K562 (cell line): ENCODE results near the gene HES6. TPM values are rescaled to one million over a fixed set of nuclear protein-coding genes. Genes with fewer than 3 reads are reported as not detected.

Experiments used
- ATAC-seq: fragments of 200-7000 bp; cut with Tn5 transposase; 3 replicates; pipeline ENCODE4 v1.9.1; 2020; ENCODE audit warnings: moderate library complexity
- BruUV-seq: library from RNA; stranded (reverse); fragments of 400-500 nt; replicated peaks from 2 replicates; lab custom pipeline; 2021; lab: Mats Ljungman, UMichigan
- CTCF ChIA-PET: fragments of 300-600 bp; formaldehyde crosslinking; extraction: SDS; loops from one replicate; lab custom pipeline; 2021; ENCODE audit warnings: low intra/inter-chr PET ratio; lab: Yijun Ruan, JAX
- POLR2A ChIA-PET: fragments of 300-600, 350-650 bp; sonication (Branson Sonifier 250); formaldehyde crosslinking; extraction: SDS; loops from one replicate; lab custom pipeline; 2021; ENCODE audit warnings: antibody characterized with exemption, inconsistent platforms; lab: Yijun Ruan, JAX
- DNase-seq, 4 experiments: peaks; one replicate each; pipeline versions ENCODE4 v3.0.0 to v3.0.0-alpha.2; 2011 to 2018; ENCODE audit warnings: low spot score in 3 of 4, mixed read lengths in 3 of 4; ENCODE audit errors: extremely low read depth in 1 of 4
- FAIRE-seq: peaks from 2 replicates; lab custom pipeline; 2011; peaks lifted over from hg19 to GRCh38; lab: Jason Lieb, UNC
- H2AFZ ChIP-seq: 2 replicates; pipeline ENCODE4 v1.6.0; 2011; ENCODE audit warnings: low read depth, low read length, control low read depth, inconsistent platforms
- H3K27ac ChIP-seq: fragments of 200-600 bp; 3 replicates; pipeline ENCODE4 v1.8.0; 2011; ENCODE audit warnings: low read depth, mild to moderate bottlenecking, control low read depth, inconsistent platforms, low read length, moderate library complexity, mixed read lengths; ENCODE audit errors: extremely low read depth
- H3K27me3 ChIP-seq, 2 experiments: fragments of 300-600 bp in 1 of 2; 2 replicates in 1 of 2; 3 replicates in 1 of 2; pipeline versions ENCODE4 v1.6.0 to v1.8.0; 2011; ENCODE audit warnings: inconsistent platforms in 2 of 2, low read length in 2 of 2, mild to moderate bottlenecking in 1 of 2, mixed read lengths in 1 of 2, moderate library complexity in 1 of 2; ENCODE audit not compliant: control insufficient read depth in 2 of 2, insufficient read depth in 2 of 2
- H3K36me3 ChIP-seq: fragments of 300-600 bp; 3 replicates; pipeline ENCODE4 v1.8.0; 2011; ENCODE audit warnings: mild to moderate bottlenecking, low read length, inconsistent platforms; ENCODE audit not compliant: control insufficient read depth, insufficient read depth
- H3K4me1 ChIP-seq, 2 experiments: fragments of 200-600 bp in 1 of 2; replicated peaks in 1 of 2; 2 replicates in 1 of 2; 3 replicates in 1 of 2; pipeline versions ENCODE4 v1.5.1 to v1.8.0; 2011; ENCODE audit warnings: inconsistent platforms in 2 of 2, low read length in 2 of 2, mild to moderate bottlenecking in 1 of 2, mixed read lengths in 1 of 2, moderate library complexity in 1 of 2; ENCODE audit not compliant: control insufficient read depth in 2 of 2, insufficient read depth in 2 of 2
- H3K4me2 ChIP-seq: 2 replicates; pipeline ENCODE4 v1.6.1; 2011; ENCODE audit warnings: low read length, control low read depth, inconsistent platforms, mixed read lengths; ENCODE audit not compliant: insufficient read depth
- H3K4me3 ChIP-seq: fragments of 200-600 bp; sonication (generic), shearing (Covaris generic); 2 replicates; pipeline ENCODE4 v1.5.1; 2016; ENCODE audit warnings: control low read depth, inconsistent platforms
- H3K79me2 ChIP-seq: fragments of 200-600 bp; 3 replicates; pipeline ENCODE4 v1.8.0; 2011; ENCODE audit warnings: low read length, inconsistent platforms; ENCODE audit not compliant: control insufficient read depth, insufficient read depth
- H3K9ac ChIP-seq, 2 experiments: 2 replicates each; pipeline versions ENCODE4 v1.6.0 to v1.6.1; 2011; ENCODE audit warnings: low read depth in 2 of 2, low read length in 2 of 2, control low read depth in 1 of 2, inconsistent platforms in 1 of 2, mild to moderate bottlenecking in 1 of 2, mixed read lengths in 1 of 2; ENCODE audit not compliant: insufficient read depth in 1 of 2
- H3K9me1 ChIP-seq: one replicate; pipeline ENCODE4 v1.6.0; 2011; ENCODE audit warnings: inconsistent platforms, mild to moderate bottlenecking, low read length, moderate library complexity; ENCODE audit not compliant: control insufficient read depth, insufficient read depth
- H3K9me3 ChIP-seq: replicated peaks from 2 replicates; pipeline ENCODE4 v1.5.1; 2011; ENCODE audit warnings: low read depth, low read length, inconsistent platforms; ENCODE audit not compliant: control insufficient read depth, insufficient read depth
- H4K20me1 ChIP-seq: replicated peaks from 2 replicates; pipeline ENCODE4 v1.6.1; 2011; ENCODE audit warnings: low read length, inconsistent platforms, mixed read lengths; ENCODE audit not compliant: control insufficient read depth, insufficient read depth
- HSF4 ChIP-seq: fragments of 250-450 bp; sonication (Bioruptor Pico); IDR thresholded peaks from 2 replicates; pipeline ENCODE4 v2.1.2; 2022; ENCODE audit warnings: mild to moderate bottlenecking, moderate library complexity, borderline replicate concordance
- RBM15 ChIP-seq: fragments of 200-400 bp; formaldehyde crosslinking; IDR thresholded peaks from 2 replicates; pipeline ENCODE4 v1.6.1; 2018; ENCODE audit warnings: mild to moderate bottlenecking, low read length, moderate library complexity; ENCODE audit not compliant: insufficient read depth
- SRSF3 ChIP-seq: fragments of 200-400 bp; formaldehyde crosslinking; IDR thresholded peaks from 2 replicates; pipeline ENCODE4 v1.6.1; 2016; ENCODE audit warnings: mild to moderate bottlenecking, low read length, moderate library complexity; ENCODE audit not compliant: insufficient read depth
- TGIF2 ChIP-seq: sonication (generic); formaldehyde crosslinking; IDR thresholded peaks from 2 replicates; pipeline ENCODE4 v1.8.1; 2022; ENCODE audit warnings: mild to moderate bottlenecking, missing genetic modification reagents, moderate library complexity
- VEZF1 ChIP-seq: fragments of 200-800 bp; sonication (Bioruptor generic); IDR thresholded peaks from 2 replicates; pipeline ENCODE4 v1.6.1; 2017; ENCODE audit warnings: missing genetic modification characterization, missing compliant biosample characterization
- ZNF146 ChIP-seq: IDR thresholded peaks from one replicate; pipeline ENCODE4 v1.6.1; 2018; ENCODE audit warnings: missing compliant biosample characterization; ENCODE audit not compliant: unreplicated experiment
- ZNF830 ChIP-seq: fragments of 250-450 bp; sonication (Bioruptor Pico); IDR thresholded peaks from 2 replicates; pipeline ENCODE4 v1.5.0; 2021; ENCODE audit warnings: mild to moderate bottlenecking
- WGBS: fragments of 100-300 bp; shearing (Covaris generic); methylation state at CpG from one replicate; pipeline ENCODE4 v1.1.6; 2016; ENCODE audit warnings: low coverage, mixed read lengths; ENCODE audit not compliant: insufficient coverage; ENCODE audit errors: missing lambda C conversion rate; 5-methylcytosine and 5-hydroxymethylcytosine counted together
- in situ Hi-C: fragments of 300-500 bp; cut with MboI; formaldehyde crosslinking; loops from 4 replicates; pipeline ENCODE4 v1.15.0; 2018; ENCODE audit warnings: inconsistent platforms, mixed read lengths
- intact Hi-C: fragments of 100-400 bp; cut with micrococcal nuclease; formaldehyde crosslinking; loops from 2 replicates; pipeline ENCODE4 v1.14.2; 2022
- polyA plus RNA-seq, 8 experiments: library from polyadenylated mRNA; depleted of rRNA in 4 of 8; stranded (reverse) in 5 of 8; unstranded in 3 of 8; fragments of >200 nt; fragmentation: Nextera tagmentation in 2 of 8; fragmentation: Illumina TruSeq in 1 of 8; extraction: Ambion mirVana in 2 of 8; extraction: Trizol in 1 of 8; gene quantifications; 2 replicates each; pipeline versions ENCODE4 v1.2.1 to v1.2.3, GENCODE V29; 2011 to 2014; ENCODE audit warnings: inconsistent platforms in 1 of 8, missing spikeins in 1 of 8
- total RNA-seq, 7 experiments: library from RNA; depleted of rRNA in 6 of 7; stranded (reverse); fragments of >200 nt in 6 of 7; fragmentation: Illumina TruSeq in 2 of 7; extraction: Trizol in 2 of 7; gene quantifications; 2 replicates each; pipeline versions ENCODE4 v1.2.1 to v1.2.3, GENCODE V29; 2011 to 2021; ENCODE audit warnings: low replicate concordance in 1 of 7
- TF ChIP-seq, protein P1 (sequence below): fragments of 450-650 bp; formaldehyde crosslinking; conservative IDR thresholded peaks from 2 replicates; pipeline ENCODE4 v1.4.0; 2022; ENCODE audit warnings: mild to moderate bottlenecking, missing genetic modification characterization

The HES6 gene
- total and polyA plus RNA-seq, 9 of the 15 experiments (the other 6 are each of a cell fraction or from before 2014, with no cell fraction given): 6.2 to 133 (median 29.2) TPM

GRCh38 chr2:238230699-238231098, 9.1 kb downstream of the HES6 start (continued):
- no peak for TF ChIP-seq HSF4 (CRISPR knock-in tag)
- TF ChIP-seq, protein P1, sequence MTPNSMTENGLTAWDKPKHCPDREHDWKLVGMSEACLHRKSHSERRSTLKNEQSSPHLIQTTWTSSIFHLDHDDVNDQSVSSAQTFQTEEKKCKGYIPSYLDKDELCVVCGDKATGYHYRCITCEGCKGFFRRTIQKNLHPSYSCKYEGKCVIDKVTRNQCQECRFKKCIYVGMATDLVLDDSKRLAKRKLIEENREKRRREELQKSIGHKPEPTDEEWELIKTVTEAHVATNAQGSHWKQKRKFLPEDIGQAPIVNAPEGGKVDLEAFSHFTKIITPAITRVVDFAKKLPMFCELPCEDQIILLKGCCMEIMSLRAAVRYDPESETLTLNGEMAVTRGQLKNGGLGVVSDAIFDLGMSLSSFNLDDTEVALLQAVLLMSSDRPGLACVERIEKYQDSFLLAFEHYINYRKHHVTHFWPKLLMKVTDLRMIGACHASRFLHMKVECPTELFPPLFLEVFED (CRISPR knock-in tag): no peak
- TF ChIP-seq RBM15: no peak
- no peak for TF ChIP-seq TGIF2 (CRISPR knock-in tag)
- no peak for TF ChIP-seq ZNF146 (CRISPR knock-in tag)
- TF ChIP-seq VEZF1 (CRISPR knock-in tag): no peak
- TF ChIP-seq SRSF3: no peak
- TF ChIP-seq, all 486 proteins: peak for 0

GRCh38 chr2:238228700-238229099, 11.1 kb downstream of the HES6 start:
- FAIRE-seq (no peak), DNase-seq (no peak), ATAC-seq (no peak)
- Histone ChIP-seq H3K4me3 (no peak overlapping the region), H3K27me3 (no peaks in the 10 kb centered on the region), H3K9me3 (no peaks in the 10 kb centered on the region), H3K4me1 (peaks cover 6 to 10% of the 10 kb centered on the region in 2 experiments; a peak in 4 of 5 replicates), H4K20me1 (no peaks in the 10 kb centered on the region), H3K79me2 (peaks cover 22% of the 10 kb centered on the region), H3K27ac (no peak overlapping the region), H3K4me2 (no peak overlapping the region), H3K9me1 (no peaks in the 10 kb centered on the region), H2AFZ (no peak overlapping the region), H3K36me3 (peaks cover 34% of the 10 kb centered on the region; the same call in 2 of the 3 replicates), H3K9ac (no peak overlapping the region)
- TF ChIP-seq ZNF830 (CRISPR knock-in tag): no peak
- in situ Hi-C loops (no loop called here), intact Hi-C loops (no loop called here)
- 63% methylated on average over 4 of the region's 4 CpGs for WGBS
- POLR2A ChIA-PET: no interaction called here
- no TSS peak for BruUV-seq
- CTCF ChIA-PET: no interaction called here
